Activated T-helper 9 cell treated with anti-CD3 and anti-CD28 coated beads, Interleukin-2, amount 50 U/mL, for 16 hours (primary cell): ENCODE results near the gene CIAPIN1.
"Not testable (repeated sequence)": the region's sequence is repeated elsewhere in the genome, so short reads cannot be mapped to it uniquely, and the experiment has no call there.

Experiments used
- DNase-seq: peaks from one replicate; pipeline ENCODE4 v3.0.0-alpha.2; 2020; ENCODE audit warnings: low read depth

CIAPIN1 gene

DNA sequence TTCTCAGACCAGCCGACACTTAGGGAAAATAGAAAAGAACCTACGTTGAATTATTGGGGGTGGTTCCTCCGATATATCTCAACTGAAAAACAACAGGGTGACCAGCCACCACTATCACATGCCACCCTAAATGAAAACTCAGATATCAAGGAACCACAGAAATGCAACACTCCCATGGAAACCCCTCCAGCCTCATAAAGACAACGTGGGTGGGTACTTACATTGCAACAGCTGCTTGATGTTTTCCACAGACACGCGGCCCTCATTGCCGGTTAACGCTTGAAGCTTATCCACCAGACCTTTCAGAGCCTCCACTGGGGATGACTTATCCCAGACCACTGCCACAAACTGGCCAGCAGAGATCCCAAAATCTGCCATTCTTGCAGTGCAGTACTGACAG lies 6.6 kb downstream of the CIAPIN1 start:
- not testable (repeated sequence) for DNase-seq

GRCh38 chr16:57439947-57440346 lies 7.2 kb downstream of the CIAPIN1 start:
- not testable (repeated sequence) for DNase-seq

- no peak for DNase-seq
These were observed 11.3 kb downstream of the CIAPIN1 start for GRCh38 chr16:57435838-57436237.

GRCh38 chr16:57434003-57434402 lies 13.2 kb downstream of the CIAPIN1 start:
- DNase-seq = no peak

- DNase-seq = no peak
These were observed 14.2 kb downstream of the CIAPIN1 start for GRCh38 chr16:57432989-57433388.

- no peak for DNase-seq
These were observed 14.7 kb downstream of the CIAPIN1 start for GRCh38 chr16:57432505-57432904.

- DNase-seq = no peak
These were observed 16.2 kb downstream of the CIAPIN1 start for GRCh38 chr16:57430955-57431354.

GRCh38 chr16:57427824-57428223 lies 19.4 kb downstream of the CIAPIN1 start:
- DNase-seq = no peak

GRCh38 chr16:57427307-57427706 lies 19.9 kb downstream of the CIAPIN1 start:
- no peak for DNase-seq

DNA sequence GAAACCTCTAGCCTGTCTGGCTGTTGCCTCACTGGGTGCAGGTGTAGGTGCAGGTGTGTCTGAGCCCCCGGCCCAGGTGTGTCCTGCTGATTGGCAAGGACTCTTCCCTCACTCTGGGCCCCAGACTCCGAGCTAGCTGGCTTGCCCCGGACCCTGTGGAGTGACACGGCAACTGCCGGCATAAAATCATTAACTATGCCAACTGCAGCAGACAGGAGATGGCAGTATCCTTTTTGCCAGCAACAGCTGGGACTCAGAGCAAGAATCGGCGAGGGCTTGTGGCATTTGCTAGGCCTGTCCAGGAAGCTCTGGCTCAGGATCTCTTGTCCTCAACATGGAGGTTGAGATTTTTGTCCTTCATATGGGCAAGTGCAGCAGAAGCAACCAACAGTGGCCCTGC lies 20.8 kb downstream of the CIAPIN1 start:
- no peak for DNase-seq

GRCh38 chr16:57424583-57424982 lies 22.6 kb downstream of the CIAPIN1 start:
- DNase-seq = no peak

DNA sequence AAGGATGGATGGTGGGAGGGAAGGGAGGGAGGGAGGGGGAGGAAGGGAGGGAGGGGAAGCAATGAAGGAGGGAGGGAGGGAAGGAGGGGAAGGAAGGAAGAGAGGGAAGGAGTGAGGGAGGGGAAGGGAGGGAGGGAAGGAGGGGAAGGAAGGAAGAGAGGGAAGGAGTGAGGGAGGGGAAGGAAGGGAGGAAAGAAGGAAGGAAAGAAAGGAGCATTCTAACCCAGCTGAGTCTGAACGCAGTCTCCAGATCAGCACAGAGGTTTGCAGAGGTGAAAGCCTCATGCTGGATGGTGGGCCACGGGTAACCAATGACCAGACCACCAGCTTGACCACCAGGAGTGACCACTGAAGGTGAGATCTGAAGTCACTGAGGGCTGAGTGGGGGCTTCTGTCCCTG lies 24.0 kb downstream of the CIAPIN1 start:
- DNase-seq = no peak

DNA sequence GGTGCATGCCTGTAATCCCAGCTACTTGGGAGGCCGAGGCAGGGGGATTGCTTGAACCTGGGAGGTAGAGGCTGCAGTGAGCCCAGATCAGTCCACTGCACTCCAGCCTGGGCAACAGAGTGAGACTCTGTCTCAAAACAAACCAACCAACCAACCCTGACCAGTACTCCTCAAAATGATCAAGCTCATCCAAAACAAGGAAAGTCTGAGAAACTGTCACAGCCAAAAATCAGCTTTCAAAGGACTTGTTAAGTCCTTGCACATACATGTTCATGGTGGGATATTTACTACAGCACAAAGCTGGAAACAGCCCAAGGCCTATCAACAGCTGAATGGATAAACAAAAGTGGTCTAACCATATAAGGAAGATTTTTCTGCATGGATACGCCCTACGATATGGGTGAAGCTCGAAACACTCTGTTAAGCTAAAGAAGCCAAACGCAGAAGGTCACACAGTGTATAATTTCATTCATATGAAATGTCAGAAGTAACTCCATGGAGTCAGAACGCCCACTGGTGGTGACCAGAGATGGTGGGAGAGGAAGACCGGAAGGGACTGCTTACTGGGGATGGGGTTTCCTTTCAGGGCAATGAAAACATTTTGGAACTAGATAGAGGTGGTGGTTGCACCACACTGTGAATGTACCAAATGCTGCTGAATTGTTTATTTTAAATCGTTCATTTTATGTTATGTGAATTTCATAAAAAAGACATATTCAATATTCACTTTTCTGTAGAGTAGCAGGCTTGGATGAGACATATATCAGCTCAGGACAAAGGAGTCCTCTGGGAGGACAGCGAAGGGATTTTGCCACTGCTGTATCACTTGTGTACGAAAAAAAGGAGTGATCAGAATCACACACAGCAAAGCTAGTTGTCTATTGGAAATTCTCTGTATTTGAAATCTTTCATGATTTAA lies 24.9 kb downstream of the CIAPIN1 start:
- DNase-seq = no peak

DNA sequence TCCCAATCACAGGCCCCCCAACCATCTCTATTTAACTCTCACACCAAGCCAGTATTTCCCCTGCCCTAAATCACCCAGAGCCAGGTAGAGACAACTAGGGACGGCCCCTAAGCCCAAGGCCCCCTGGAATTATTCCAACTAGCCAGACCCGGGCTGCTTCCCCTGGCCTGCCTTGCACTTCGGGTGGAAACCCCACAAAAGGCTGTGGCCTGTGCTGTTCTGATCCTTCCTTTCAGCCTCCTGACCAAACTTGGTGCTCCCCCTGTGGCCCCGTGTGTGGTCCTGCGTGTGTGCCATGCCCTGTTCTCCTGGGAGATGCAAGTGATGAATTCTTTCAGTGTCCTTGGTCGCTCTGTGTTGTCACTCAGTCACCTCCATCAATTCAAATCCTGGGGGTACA lies 27.7 kb downstream of the CIAPIN1 start:
- no peak for DNase-seq

GRCh38 chr16:57416084-57416483 lies 31.1 kb downstream of the CIAPIN1 start:
- no peak for DNase-seq

DNA sequence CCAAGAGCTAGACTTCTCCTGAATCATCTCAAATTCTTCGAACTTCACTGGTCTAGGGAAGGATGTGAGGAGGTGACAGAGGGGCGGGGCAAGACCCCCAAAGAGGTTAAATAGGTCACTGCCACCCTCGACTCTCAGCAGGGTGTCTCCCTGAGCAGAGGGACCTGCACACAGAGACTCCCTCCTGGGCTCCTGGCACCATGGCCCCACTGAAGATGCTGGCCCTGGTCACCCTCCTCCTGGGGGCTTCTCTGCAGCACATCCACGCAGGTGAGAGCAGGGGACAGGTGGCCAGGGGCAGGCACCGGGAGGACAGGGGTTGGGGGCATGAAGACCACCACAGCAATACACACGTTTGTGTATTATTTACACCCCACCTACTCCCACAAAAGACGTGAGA lies 33.5 kb downstream of the CIAPIN1 start:
- no peak for DNase-seq

DNA sequence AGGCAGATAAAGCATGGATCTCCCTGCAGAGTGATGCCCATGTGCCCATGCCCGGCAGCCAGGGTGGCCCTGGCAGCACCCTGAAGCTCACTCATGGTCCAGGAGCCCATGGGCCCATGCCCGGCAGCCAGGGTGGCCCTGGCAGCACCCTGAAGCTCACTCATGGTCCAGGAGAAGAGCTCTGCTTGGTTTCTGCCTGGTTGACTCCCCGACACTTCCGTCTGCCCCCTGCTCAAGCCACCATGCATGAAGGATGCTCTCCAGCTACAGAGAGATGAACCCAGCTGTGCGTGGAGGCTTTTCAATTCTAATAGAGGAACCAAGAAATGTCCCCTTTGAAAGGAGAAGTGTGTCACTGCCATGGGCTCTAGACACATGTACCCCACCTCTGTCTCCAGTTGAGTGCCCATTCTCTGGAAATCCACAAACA lies 33.9 kb downstream of the CIAPIN1 start:
- DNase-seq = no peak

- DNase-seq = no peak
These were observed 34.6 kb downstream of the CIAPIN1 start for GRCh38 chr16:57412584-57412983.

GRCh38 chr16:57411362-57411976 lies 35.7 kb downstream of the CIAPIN1 start:
- DNase-seq = no peak

- DNase-seq = no peak
These were observed 37.2 kb downstream of the CIAPIN1 start for GRCh38 chr16:57409870-57410587.

GRCh38 chr16:57409065-57409464 lies 38.1 kb downstream of the CIAPIN1 start:
- DNase-seq = no peak

GRCh38 chr16:57407521-57408353 lies 39.4 kb downstream of the CIAPIN1 start:
- no peak for DNase-seq
